HL-60 (cell line): ENCODE results near the gene PRSS16.

ENCODE experiments used
- CTCF ChIP-seq: IDR thresholded peaks from one replicate; pipeline ENCODE4 v1.5.1; 2011; ENCODE audit warnings: low read length, control low read depth, inconsistent platforms; ENCODE audit not compliant: insufficient read depth
- GABPA ChIP-seq: IDR thresholded peaks from 2 replicates; pipeline ENCODE4 v1.6.1; 2012; ENCODE audit warnings: low read depth
- POLR2AphosphoS5 ChIP-seq: IDR thresholded peaks from 2 replicates; pipeline ENCODE4 v1.6.1; 2012; ENCODE audit warnings: low read depth
- REST ChIP-seq: IDR thresholded peaks from 2 replicates; pipeline ENCODE4 v1.6.1; 2012; ENCODE audit warnings: low read depth; ENCODE audit not compliant: insufficient replicate concordance

GRCh38 chr6:27251112-27251605, 3.7 kb downstream of the PRSS16 start:
- TF ChIP-seq CTCF = no peak
- no peak for TF ChIP-seq GABPA
- TF ChIP-seq POLR2AphosphoS5 = no peak
- TF ChIP-seq REST = no peak
